ENCODE data around the gene VSTM2B.

DNA sequence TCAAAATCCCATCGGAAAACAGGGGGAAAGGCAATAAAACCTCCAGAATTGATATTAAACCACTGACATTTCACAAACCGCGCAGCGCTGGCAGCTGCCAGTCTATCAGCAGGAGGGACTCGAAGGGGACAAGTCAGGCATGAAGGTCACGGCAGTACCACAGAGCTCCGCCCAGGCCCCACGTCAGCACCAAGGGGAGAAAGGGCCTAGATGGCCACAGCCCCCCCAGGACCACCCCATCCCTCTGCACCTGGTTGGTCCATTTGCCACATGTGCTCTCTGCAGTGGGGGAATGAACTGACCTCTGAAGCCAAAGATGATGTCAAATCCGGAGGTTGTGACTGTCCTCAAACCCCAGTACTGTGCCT, 9.5 kb upstream of the VSTM2B start:
- TF ChIP-seq, protein P1, sequence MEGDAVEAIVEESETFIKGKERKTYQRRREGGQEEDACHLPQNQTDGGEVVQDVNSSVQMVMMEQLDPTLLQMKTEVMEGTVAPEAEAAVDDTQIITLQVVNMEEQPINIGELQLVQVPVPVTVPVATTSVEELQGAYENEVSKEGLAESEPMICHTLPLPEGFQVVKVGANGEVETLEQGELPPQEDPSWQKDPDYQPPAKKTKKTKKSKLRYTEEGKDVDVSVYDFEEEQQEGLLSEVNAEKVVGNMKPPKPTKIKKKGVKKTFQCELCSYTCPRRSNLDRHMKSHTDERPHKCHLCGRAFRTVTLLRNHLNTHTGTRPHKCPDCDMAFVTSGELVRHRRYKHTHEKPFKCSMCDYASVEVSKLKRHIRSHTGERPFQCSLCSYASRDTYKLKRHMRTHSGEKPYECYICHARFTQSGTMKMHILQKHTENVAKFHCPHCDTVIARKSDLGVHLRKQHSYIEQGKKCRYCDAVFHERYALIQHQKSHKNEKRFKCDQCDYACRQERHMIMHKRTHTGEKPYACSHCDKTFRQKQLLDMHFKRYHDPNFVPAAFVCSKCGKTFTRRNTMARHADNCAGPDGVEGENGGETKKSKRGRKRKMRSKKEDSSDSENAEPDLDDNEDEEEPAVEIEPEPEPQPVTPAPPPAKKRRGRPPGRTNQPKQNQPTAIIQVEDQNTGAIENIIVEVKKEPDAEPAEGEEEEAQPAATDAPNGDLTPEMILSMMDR (IDR thresholded peaks at IDR 0.05; ENCODE audit: low read depth, low read length), result no peak
- TF ChIP-seq POLR2A (IDR thresholded peaks at IDR 0.05; ENCODE audit: extremely low read depth, insufficient read length), result no peak
- TF ChIP-seq, protein P2, sequence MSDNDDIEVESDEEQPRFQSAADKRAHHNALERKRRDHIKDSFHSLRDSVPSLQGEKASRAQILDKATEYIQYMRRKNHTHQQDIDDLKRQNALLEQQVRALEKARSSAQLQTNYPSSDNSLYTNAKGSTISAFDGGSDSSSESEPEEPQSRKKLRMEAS (IDR thresholded peaks at IDR 0.05; ENCODE audit: low read depth, low read length), result no peak
